ENCODE data around the gene POLR3B.
"Not testable (repeated sequence)": the region's sequence is repeated elsewhere in the genome, so short reads cannot be mapped to it uniquely, and the experiment has no call there.

The POLR3B gene

DNA sequence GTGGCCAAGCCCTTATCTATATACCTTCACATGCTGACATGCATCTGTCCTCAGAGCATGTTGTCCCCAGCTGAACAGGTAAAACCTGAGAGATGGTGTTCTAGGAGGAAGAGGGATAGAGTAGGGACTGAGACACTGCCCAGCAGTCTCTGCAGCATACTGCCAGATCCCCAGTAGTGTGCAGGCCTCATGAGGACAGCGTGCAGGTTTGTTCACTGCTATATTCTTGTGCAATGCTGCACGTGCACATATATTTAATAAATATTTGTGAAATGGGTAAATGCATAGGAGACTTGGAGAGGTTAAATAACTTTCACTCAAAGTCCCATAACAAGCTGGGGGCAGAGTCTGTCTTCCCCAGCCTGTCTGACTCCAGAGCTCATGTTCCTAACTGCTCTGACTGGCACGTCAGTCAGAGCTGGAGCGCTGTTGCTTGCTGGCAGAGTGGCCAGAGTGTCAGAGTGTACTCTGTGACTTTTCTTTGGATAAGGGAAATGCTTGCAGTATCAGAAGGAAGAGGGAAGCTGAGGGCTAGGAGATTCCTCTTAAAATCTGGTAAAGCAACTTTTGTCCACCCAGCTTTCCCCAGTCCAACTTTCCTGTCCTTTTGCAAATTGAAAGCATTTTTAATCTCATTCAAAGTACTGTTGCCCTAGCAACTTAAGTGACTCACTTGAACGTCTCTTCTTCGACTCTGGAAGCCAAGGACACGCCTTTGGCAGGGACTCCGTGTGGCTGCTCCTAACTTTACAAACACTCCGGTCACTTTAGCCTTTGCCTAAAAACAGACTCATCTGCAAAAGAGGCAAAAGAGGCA lies 14.9 kb upstream of the POLR3B start:
- DNase-seq (ENCODE audit: low read depth in 2 of 2), result no peak

DNA sequence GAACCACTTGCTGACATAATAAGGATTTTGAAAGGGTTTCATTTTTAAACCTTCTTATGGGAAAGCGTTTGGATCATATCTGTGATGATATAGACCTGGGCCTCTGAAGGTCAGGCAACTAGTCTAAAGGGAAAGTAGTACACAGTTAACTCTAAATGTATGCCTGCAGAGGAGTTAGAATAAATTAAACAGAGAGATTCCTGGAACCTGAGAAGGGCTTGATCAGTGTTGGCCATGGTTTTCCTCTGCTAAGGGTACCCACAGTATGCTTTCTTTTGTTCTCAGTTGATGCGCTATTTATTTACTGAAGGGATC lies 14.4 kb upstream of the POLR3B start:
- DNase-seq (ENCODE audit: low read depth in 2 of 2), result no peak

GRCh38 chr12:106344131-106344530 lies 13.4 kb upstream of the POLR3B start:
- DNase-seq (ENCODE audit: low read depth in 2 of 2), result no peak

DNA sequence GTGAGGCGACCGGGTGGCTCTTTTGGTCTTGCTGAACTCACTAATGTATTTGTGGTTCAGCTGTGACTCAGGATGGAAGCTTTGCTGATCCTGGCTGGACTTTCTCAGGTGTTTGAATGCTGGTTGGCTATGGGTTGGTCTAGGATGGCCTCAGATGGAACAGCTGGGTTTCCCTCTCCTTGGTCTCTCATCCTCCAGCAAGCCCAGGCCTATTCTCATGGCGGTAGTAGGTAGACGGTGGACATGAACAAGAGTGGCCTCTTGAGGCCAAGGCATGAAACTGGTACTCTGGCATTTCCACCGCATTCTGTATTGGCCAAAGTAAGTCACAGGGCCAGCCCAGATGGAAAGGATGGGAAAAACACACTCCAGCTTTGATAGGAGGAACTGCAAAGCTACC lies 11.8 kb upstream of the POLR3B start:
- DNase-seq (ENCODE audit: low read depth in 2 of 2), result no peak

DNA sequence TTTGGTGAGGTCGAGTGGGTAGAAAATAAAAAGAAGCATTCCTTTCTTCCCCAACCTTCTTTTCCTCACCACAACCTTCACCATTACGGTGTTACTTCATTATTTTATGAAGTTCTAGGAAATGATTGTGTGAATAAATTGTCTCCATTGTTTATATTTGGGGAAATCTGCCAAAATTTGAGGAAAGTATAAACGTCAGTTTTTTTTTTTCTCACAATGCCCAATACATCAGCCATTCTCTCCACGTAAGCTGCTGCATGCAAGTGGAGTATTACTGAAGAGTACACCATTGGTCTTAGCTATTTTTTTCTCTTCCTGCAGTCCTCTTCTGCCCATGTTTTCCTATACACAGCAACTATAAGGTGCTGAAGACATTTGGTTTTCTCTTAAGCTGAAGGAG lies 9.1 kb upstream of the POLR3B start:
- no peak for DNase-seq (ENCODE audit: low read depth in 2 of 2)

GRCh38 chr12:106353175-106353574 lies 4.4 kb upstream of the POLR3B start:
- DNase-seq (ENCODE audit: low read depth in 2 of 2), result no peak

- DNase-seq (ENCODE audit: low read depth in 2 of 2), result no peak
Observed at GRCh38 chr12:106358396-106359241, 1.1 kb downstream of the POLR3B start.

- no peak for DNase-seq (ENCODE audit: low read depth in 2 of 2)
Observed at GRCh38 chr12:106359646-106360399, 2.3 kb downstream of the POLR3B start.

DNA sequence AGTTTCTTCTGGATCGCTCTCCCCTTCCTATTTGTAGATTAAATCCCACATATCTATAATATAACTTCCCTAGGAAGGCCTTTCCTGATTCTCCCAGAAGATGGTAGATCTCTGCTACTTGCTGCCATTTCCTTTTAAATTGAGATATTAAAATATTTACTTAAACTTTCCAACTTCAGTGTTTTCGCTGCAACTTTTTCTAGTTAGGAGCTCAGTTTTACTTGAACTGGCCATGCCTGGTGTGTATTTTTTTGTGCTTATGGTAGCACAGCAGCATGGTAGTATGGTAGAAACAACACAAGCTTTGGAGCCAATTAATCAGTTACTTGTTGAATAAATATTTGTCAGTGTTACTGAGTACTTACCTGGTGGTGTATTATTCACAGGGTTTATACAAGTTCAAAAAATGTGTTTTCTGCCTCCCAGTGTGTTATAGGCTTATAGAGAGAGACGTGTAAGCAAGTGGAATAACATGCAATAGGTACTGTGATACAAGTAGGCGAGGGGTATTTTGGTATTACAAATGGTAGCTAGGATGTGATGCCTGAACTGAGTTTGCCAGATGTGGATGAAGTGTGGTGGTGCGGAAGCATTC lies 2.9 kb downstream of the POLR3B start:
- DNase-seq (ENCODE audit: low read depth in 2 of 2), result no peak

- DNase-seq (ENCODE audit: low read depth in 2 of 2), result no peak
Observed at GRCh38 chr12:106362971-106363370, 5.4 kb downstream of the POLR3B start.

DNA sequence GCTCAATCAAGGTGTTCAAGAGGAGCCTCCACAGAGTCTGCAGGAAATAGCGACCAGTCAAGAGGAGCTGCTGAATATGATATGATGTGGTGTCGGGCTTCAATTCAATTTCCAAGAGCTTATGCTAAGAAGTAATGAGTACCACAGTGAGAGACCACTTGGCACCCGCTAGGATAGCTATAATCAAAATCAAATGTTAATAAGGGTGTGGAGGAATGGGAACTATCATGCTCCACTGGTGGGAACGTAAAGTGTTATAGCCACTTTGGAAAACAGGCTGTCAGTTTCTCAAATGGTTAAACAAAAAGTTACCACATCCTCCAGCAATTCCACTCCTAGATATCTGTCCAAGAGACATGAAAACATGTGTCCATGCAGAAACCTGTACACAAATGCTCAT lies 6.7 kb downstream of the POLR3B start:
- no peak for DNase-seq (ENCODE audit: low read depth in 2 of 2)

DNA sequence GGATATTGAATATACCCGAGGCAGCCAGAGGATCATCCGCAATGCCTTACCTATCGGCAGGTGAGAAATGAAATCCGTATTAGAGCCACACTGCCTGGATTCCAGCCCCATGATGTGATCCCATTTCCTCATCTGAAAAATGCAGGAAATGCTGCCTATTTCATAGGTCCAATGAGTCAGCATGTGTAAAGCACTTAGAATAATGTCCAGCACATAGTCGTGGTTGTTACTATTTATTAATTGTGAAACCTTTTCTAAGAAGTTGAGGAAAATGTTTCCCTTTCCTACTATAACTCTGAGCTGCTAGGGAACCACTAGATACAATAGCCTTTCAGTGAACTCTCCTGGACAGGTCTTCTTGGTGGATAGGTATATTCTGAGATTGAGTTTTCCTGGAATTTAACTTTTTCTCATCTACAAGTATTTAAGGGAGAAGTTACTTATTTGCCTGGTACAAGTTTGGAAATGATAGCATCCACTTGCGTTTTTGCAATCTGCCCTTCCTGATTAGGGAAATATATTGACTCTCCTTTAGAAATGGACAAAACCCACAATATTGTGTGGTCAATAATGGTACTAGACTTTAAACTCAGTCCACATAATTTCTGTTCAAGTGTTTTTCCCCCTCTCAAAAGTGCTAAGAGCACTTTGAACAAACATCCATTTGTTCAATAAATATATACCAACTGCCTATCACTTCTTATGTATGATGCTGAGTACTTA lies 12.2 kb downstream of the POLR3B start:
- DNase-seq (ENCODE audit: low read depth in 2 of 2), result no peak

DNA sequence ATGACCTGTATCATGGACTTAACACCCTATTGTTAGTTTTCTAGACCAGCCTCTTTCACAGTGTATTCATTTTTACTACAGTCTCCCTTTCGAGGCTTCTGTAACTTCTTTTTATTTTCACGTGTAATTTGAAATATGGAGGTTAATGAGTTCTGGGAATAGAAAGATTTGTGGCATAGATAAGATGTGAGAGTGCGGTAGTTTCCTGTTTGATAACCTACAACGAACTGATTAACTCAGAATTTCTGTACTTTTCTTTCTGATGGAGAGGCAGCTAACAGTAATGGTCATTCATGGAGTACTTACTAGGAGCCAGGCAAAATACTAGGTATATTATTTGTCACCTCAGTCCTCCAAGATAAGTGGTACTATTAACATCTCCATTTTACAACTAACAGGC lies 21.2 kb downstream of the POLR3B start:
- DNase-seq (ENCODE audit: low read depth in 2 of 2), result no peak

DNA sequence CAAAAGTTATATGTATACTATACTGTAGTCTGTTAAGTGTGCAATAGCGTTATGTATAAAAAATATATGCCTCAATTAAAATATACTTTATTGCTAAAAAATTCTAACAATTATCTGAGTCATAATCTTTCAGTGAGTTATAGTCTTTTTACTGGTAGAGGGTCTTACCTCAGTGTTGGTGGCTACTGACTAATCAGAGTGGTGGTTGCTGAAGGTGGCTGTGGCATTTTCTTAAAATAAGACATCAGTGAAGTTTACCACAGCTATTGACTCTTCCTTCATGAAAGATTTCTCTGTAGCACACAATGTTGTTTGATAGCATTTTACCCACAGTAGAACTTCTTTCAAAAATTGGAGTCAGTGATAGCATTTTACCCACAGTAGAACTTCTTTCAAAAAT lies 23.4 kb downstream of the POLR3B start:
- no peak for DNase-seq (ENCODE audit: low read depth in 2 of 2)

GRCh38 chr12:106381866-106382265 lies 24.3 kb downstream of the POLR3B start:
- not testable (repeated sequence) for DNase-seq (ENCODE audit: low read depth in 2 of 2)

DNA sequence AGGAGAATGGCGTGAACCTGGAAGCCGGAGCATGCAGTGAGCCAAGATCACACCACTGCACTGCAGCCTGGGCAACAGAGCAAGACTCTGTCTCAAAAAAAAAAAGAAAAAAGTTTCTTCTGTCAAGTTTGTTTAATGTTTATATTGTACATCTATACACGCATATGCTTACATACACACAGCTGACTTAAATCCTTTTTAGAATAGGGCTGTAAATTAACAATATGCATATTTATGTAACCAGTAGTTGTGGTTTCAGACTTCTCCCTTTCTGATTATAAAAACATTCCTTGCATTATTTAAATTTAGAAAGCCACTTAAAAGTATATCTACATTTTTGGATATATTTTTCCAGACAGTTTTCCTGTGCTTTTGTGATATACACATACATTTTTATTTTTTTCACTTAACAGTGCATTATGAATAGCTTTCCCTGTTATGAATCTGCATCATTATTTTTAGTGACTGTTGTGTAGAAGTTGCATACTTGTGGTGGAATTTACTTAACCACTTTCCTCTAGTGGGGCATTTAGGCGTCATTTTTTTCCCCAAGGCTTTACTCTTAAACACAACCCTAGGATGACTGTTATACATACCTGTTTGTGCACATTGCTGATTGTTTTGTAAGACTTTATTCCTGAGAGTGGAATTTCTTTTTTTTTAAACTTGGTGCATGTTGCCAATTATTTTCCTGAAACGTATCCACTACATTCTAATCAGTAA lies 29.4 kb downstream of the POLR3B start:
- no peak for DNase-seq (ENCODE audit: low read depth in 2 of 2)

GRCh38 chr12:106387848-106388377 lies 30.4 kb downstream of the POLR3B start:
- DNase-seq (ENCODE audit: low read depth in 2 of 2), result no peak

GRCh38 chr12:106389151-106389550 lies 31.6 kb downstream of the POLR3B start:
- DNase-seq (ENCODE audit: low read depth in 2 of 2), result no peak

DNA sequence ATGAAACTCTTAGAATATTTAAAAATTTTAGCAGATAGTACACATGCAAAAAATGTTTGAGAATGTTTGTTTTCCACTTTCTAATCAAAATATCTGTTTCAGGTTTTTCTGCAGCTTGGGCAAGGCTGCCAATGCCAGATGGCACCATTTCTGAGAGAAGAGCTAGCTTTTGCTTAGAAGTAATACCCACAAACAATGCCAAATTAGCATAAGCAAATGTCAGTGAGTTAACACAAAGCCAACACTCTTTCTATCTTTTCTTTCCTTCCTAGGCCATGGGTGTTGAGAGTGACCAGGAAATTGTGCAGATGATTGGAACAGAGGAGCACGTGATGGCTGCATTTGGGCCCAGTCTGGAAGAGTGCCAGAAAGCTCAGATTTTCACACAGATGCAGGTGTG lies 35.2 kb downstream of the POLR3B start:
- no peak for DNase-seq (ENCODE audit: low read depth in 2 of 2)

GRCh38 chr12:106409878-106410277 lies 52.3 kb downstream of the POLR3B start:
- no peak for DNase-seq (ENCODE audit: low read depth in 2 of 2)

DNA sequence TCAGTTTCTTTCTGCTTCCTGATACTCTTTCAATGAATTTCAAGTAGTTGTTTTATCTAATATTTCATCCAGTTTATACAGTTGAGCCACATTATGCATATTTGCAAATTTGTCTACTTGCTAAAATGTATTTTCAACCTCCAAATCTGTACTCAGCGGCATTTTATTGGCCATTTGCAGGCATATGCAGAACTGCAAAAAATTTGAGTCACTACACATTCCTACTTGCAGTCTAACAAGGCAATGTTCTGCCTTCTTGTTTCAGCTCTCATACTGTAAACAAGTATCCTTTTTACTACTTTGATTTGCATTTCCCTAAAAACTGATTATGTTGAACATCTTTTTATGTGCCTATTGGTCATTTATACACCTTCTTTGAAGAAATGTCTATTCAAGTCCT lies 55.0 kb downstream of the POLR3B start:
- no peak for DNase-seq (ENCODE audit: low read depth in 2 of 2)
